ENCODE results near the gene NUF2.

Gene NUF2

DNA sequence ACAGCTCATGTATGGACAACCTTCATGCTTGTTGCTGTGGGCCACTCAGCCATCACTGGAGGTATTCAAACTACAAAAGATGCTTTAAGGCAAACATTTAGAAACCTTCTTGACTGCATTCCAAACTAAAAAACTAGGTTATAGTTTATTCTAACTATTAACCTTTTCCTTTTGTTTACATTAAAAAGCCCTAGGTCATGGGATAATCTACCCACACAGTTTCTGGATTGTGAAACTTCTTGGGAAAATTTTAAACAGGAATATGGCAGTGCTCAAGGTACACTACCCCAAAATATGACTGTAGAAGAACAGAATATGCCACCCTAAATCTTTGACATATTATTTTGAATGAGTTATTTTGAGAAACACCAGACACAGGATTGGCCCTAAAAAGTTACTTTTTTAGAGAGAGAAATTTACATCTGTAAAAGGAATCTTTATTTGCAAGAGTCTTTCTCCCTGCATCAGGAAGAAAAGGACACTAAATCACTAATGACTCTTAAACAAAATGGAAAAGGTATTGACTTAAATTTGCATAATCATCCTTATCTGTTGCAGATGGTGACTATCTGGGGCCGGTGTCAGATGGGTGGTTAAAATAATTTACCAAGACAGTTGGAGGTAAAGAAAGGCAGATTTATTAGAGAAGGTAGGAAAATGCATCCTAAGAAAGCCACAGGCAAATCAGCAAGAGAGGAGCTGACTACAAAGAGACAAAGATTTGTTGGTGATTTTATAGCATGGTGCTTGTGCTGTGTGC is 25.1 kb upstream of the NUF2 start:
- H3K4me1 ChIP-seq (ENCODE audit: low read length): no peaks in the 10 kb centered on the region
- peaks cover 12% of the 10 kb centered on the region for H3K36me3 ChIP-seq (replicated peaks; ENCODE audit: low read depth, low read length)
- TF ChIP-seq EZH2phosphoT487 (IDR thresholded peaks at IDR 0.05; ENCODE audit: low read depth): no peak
- TF ChIP-seq, protein P1, sequence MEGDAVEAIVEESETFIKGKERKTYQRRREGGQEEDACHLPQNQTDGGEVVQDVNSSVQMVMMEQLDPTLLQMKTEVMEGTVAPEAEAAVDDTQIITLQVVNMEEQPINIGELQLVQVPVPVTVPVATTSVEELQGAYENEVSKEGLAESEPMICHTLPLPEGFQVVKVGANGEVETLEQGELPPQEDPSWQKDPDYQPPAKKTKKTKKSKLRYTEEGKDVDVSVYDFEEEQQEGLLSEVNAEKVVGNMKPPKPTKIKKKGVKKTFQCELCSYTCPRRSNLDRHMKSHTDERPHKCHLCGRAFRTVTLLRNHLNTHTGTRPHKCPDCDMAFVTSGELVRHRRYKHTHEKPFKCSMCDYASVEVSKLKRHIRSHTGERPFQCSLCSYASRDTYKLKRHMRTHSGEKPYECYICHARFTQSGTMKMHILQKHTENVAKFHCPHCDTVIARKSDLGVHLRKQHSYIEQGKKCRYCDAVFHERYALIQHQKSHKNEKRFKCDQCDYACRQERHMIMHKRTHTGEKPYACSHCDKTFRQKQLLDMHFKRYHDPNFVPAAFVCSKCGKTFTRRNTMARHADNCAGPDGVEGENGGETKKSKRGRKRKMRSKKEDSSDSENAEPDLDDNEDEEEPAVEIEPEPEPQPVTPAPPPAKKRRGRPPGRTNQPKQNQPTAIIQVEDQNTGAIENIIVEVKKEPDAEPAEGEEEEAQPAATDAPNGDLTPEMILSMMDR (IDR thresholded peaks at IDR 0.05; ENCODE audit: low read depth, low read length): no peak
- H3K27ac ChIP-seq (ENCODE audit: low read length): no peak overlapping the region
- no peak overlapping the region for H2AFZ ChIP-seq (ENCODE audit: low read depth, low read length)
- no peaks in the 10 kb centered on the region for H4K20me1 ChIP-seq (ENCODE audit: insufficient read depth, low read length)
- no peak overlapping the region for H3K9ac ChIP-seq (ENCODE audit: low read length)
- H3K9me3 ChIP-seq (ENCODE audit: insufficient read depth, low read length): no peaks in the 10 kb centered on the region
- no peaks in the 10 kb centered on the region for H3K27me3 ChIP-seq (ENCODE audit: low read depth, low read length)
- no peaks in the 10 kb centered on the region for H3K79me2 ChIP-seq (ENCODE audit: low read length)
- no peak overlapping the region for H3K4me3 ChIP-seq (ENCODE audit: low read length)
- no peak overlapping the region for H3K4me2 ChIP-seq (ENCODE audit: low read length)

DNA sequence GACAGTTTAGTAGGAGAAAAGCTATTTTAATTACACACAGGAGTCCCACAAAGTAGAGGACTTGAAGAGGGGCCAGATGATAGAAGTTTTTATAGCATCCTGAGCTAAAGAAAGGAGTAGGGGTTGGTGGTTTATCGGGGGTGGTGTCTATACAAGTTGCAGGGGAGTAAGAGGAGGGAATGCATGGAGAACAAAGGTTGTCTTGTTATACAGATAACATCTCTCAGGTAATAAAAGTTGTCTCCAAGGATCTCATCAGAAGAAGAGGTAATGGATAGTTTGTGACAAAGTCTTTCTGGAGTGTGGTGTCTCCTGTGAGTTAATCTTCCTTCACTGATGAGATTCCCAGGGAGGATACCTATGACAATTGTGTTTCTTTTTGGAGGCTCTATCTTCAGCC is 23.4 kb upstream of the NUF2 start:
- no peaks in the 10 kb centered on the region for H3K79me2 ChIP-seq (ENCODE audit: low read length)
- no peaks in the 10 kb centered on the region for H3K9me3 ChIP-seq (ENCODE audit: insufficient read depth, low read length)
- H4K20me1 ChIP-seq (ENCODE audit: insufficient read depth, low read length): no peaks in the 10 kb centered on the region
- H3K4me1 ChIP-seq (ENCODE audit: low read length): no peaks in the 10 kb centered on the region
- no peaks in the 10 kb centered on the region for H3K27me3 ChIP-seq (ENCODE audit: low read depth, low read length)
- no peak overlapping the region for H2AFZ ChIP-seq (ENCODE audit: low read depth, low read length)
- no peak overlapping the region for H3K9ac ChIP-seq (ENCODE audit: low read length)
- H3K36me3 ChIP-seq (replicated peaks; ENCODE audit: low read depth, low read length): peaks cover 12% of the 10 kb centered on the region
- H3K4me2 ChIP-seq (ENCODE audit: low read length): no peak overlapping the region
- no peak overlapping the region for H3K27ac ChIP-seq (ENCODE audit: low read length)
- TF ChIP-seq, protein P1 (IDR thresholded peaks at IDR 0.05; ENCODE audit: low read depth, low read length): no peak
- no peak for TF ChIP-seq EZH2phosphoT487 (IDR thresholded peaks at IDR 0.05; ENCODE audit: low read depth)
- no peak overlapping the region for H3K4me3 ChIP-seq (ENCODE audit: low read length)

DNA sequence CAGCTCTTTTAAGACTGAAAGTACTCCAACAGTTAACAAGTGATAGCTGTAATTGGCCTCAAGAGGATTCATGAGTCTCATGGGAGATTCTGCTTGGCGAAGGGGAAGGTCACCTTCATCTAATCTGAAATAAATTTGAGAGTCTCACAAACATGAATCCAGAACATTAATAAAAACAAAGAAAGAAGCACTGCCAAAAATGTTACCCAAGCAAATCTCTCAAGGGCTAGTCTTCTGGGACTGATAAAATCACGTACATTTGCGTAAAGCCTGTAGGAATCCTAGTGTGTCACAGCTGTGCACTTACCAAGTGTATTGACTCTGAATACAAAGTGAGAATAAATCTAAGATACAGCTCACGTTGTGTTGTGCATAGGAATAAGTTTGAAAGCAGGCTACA is 21.2 kb upstream of the NUF2 start:
- Histone ChIP-seq H3K4me2 (ENCODE audit: low read length) (no peak overlapping the region), H4K20me1 (ENCODE audit: insufficient read depth, low read length) (no peaks in the 10 kb centered on the region), H3K4me1 (ENCODE audit: low read length) (no peaks in the 10 kb centered on the region), H3K9ac (ENCODE audit: low read length) (no peak overlapping the region), H3K27ac (ENCODE audit: low read length) (no peak overlapping the region), H3K9me3 (ENCODE audit: insufficient read depth, low read length) (no peaks in the 10 kb centered on the region), H2AFZ (ENCODE audit: low read depth, low read length) (no peak overlapping the region), H3K36me3 (replicated peaks; ENCODE audit: low read depth, low read length) (peaks cover 14% of the 10 kb centered on the region), H3K4me3 (ENCODE audit: low read length) (no peak overlapping the region), H3K27me3 (ENCODE audit: low read depth, low read length) (no peaks in the 10 kb centered on the region), H3K79me2 (ENCODE audit: low read length) (no peaks in the 10 kb centered on the region)
- TF ChIP-seq, protein P1 (IDR thresholded peaks at IDR 0.05; ENCODE audit: low read depth, low read length): no peak
- TF ChIP-seq EZH2phosphoT487 (IDR thresholded peaks at IDR 0.05; ENCODE audit: low read depth): no peak

DNA sequence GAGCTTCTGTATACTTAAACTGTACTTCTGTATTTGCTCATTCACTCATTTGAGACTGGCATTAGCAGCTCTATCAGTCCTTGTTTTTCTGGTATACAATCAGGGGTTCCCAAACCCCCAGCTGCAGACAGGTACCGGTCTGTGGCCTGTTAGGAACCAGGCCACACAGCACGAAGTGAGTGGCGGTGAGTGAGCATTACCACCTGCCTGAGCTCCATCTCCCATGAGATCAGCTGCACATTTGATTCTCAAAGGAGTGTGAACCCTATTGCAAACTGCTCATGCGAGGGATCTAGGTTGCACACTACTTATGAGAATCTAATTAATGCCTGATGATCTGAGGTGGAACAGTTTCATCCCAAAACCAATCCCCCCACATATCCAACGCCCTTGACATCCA is 18.2 kb upstream of the NUF2 start:
- Histone ChIP-seq H3K9me3 (ENCODE audit: insufficient read depth, low read length) (no peaks in the 10 kb centered on the region), H4K20me1 (ENCODE audit: insufficient read depth, low read length) (no peaks in the 10 kb centered on the region)
- no peak for TF ChIP-seq EZH2phosphoT487 (IDR thresholded peaks at IDR 0.05; ENCODE audit: low read depth)
- TF ChIP-seq, protein P1 (IDR thresholded peaks at IDR 0.05; ENCODE audit: low read depth, low read length): no peak

More for the DNA sequence above, 18.2 kb upstream of the NUF2 start:
- Histone ChIP-seq H2AFZ (ENCODE audit: low read depth, low read length) (no peak overlapping the region), H3K4me3 (ENCODE audit: low read length) (no peak overlapping the region), H3K27ac (ENCODE audit: low read length) (no peak overlapping the region), H3K4me1 (ENCODE audit: low read length) (no peaks in the 10 kb centered on the region), H3K4me2 (ENCODE audit: low read length) (no peak overlapping the region), H3K79me2 (ENCODE audit: low read length) (no peaks in the 10 kb centered on the region), H3K9ac (ENCODE audit: low read length) (no peak overlapping the region), H3K27me3 (ENCODE audit: low read depth, low read length) (no peaks in the 10 kb centered on the region), H3K36me3 (replicated peaks; ENCODE audit: low read depth, low read length) (peaks cover 14% of the 10 kb centered on the region)

Measured in OCI-LY3 (cell line).